Peyer's patch (tissue), 4 donors: ENCODE results near the gene HTT. TPM values are rescaled to one million over a fixed set of nuclear protein-coding genes. Genes with fewer than 3 reads are reported as not detected.
A peak's percentile ranks its signal among the peaks of the same experiment; 100 is the strongest.

Experiments
- DNase-seq, 3 donors: peaks; one replicate each; pipeline ENCODE4 v3.0.0-alpha.2; 2017 to 2019
- H3K27ac ChIP-seq, 4 donors: fragments of 200-600 bp; sonication (generic); one replicate each; pipeline ENCODE4 v1.5.1; 2016 to 2019
- H3K27me3 ChIP-seq, 2 donors: fragments of 200-600 bp; sonication (generic); one replicate each; pipeline ENCODE4 v1.5.1; 2019
- H3K36me3 ChIP-seq, 3 donors: fragments of 200-600 bp; sonication (generic); one replicate each; pipeline ENCODE4 v1.5.1; 2016 to 2019
- H3K4me1 ChIP-seq, 4 donors: fragments of 200-600 bp; sonication (generic); one replicate each; pipeline ENCODE4 v1.5.1; 2016 to 2019
- H3K4me3 ChIP-seq, 4 donors: fragments of 200-600 bp; sonication (generic); 1 replicate in 3 of 4; 2 replicates in 1 of 4; pipeline ENCODE4 v1.5.1; 2016 to 2019; ENCODE audit warnings: mild to moderate bottlenecking in 1 of 4
- H3K9me3 ChIP-seq, 4 donors: fragments of 200-600 bp; sonication (generic); one replicate each; pipeline ENCODE4 v1.5.1; 2016 to 2019; ENCODE audit warnings: mild to moderate bottlenecking in 1 of 4
- CTCF ChIP-seq, 6 experiments: fragments of 450-650 bp in 4 of 6; fragments of 200-600 bp in 2 of 6; sonication (generic) in 1 of 6; IDR thresholded peaks; one replicate each; pipeline ENCODE4 v1.5.1; 2017 to 2019; ENCODE audit warnings: antibody characterized with exemption in 6 of 6, mild to moderate bottlenecking in 3 of 6, moderate library complexity in 1 of 6
- POLR2A ChIP-seq, 2 donors: fragments of 450-650 bp; IDR thresholded peaks; one replicate each; pipeline ENCODE4 v1.5.1; 2017; ENCODE audit warnings: antibody characterized with exemption in 2 of 2, mild to moderate bottlenecking in 2 of 2, moderate library complexity in 2 of 2
- total RNA-seq, 4 donors: library from RNA; depleted of rRNA; stranded (reverse); fragments of >200 nt; gene quantifications; one replicate each; pipeline ENCODE4 v1.1.0, GENCODE V29; 2016

Gene HTT
- total RNA-seq, 4 donors from 2014 or later, result 62.3 to 133 (median 113) TPM

DNA sequence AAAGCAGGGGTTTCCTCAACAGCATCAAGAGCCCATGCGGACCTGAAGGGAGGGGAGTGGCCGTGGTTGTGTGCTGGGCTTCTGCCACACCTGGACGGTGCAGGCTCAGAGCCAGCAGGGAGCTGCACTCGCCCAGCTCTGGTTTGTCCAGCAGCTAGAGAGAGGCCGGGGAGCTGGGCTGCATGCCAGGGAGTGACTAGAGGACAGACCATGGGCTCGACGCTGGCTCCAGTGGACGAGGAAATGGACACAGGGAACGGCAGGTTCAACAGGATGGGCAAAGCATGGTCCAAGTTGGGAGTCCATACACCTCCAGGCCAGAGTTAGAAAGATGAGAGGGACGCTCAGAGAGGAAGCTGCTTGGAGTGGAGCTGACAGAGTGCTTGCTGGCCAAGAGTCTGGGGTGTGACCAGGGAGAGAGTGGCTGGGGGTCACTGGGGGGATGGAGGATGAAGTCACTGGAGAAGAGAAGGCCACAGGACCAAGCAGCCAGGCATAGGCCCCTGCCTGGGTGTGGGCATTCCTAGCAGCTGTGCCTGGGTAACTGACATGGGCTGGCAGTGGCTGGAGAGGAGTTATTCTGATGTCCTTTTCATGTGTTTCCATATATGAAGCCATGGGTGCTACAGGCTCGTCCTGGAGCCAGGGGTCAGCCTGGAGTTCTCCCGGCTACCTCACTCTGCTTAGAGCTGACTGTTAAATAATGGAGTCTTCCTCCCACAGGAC is 43.0 kb upstream of the HTT start:
- H3K36me3 ChIP-seq, result no peaks in the 10 kb centered on the region
- no peaks in the 10 kb centered on the region for H3K4me1 ChIP-seq
- no peak overlapping the region for H3K27ac ChIP-seq
- no peak for DNase-seq
- TF ChIP-seq POLR2A (IDR thresholded peaks at IDR 0.05), result no peak
- no peak for TF ChIP-seq CTCF (IDR thresholded peaks at IDR 0.05)
- no peak overlapping the region for H3K4me3 ChIP-seq
- no peaks in the 10 kb centered on the region for H3K9me3 ChIP-seq
- H3K27me3 ChIP-seq, result no peaks in the 10 kb centered on the region

GRCh38 chr4:3034231-3034630 is 40.2 kb upstream of the HTT start:
- DNase-seq, result no peak
- Histone ChIP-seq H3K27ac (no peak overlapping the region), H3K9me3 (no peaks in the 10 kb centered on the region), H3K4me3 (no peak overlapping the region), H3K36me3 (no peaks in the 10 kb centered on the region), H3K27me3 (no peaks in the 10 kb centered on the region), H3K4me1 (peaks cover 0 to 17% (median 3%) of the 10 kb centered on the region in 4 donors)
- TF ChIP-seq POLR2A (IDR thresholded peaks at IDR 0.05) (no peak), CTCF (IDR thresholded peaks at IDR 0.05) (no peak)

GRCh38 chr4:3035249-3035648 is 39.2 kb upstream of the HTT start:
- TF ChIP-seq POLR2A (IDR thresholded peaks at IDR 0.05), result no peak
- no peak for TF ChIP-seq CTCF (IDR thresholded peaks at IDR 0.05)
- no peak for DNase-seq
- Histone ChIP-seq H3K4me3 (no peak overlapping the region), H3K36me3 (no peaks in the 10 kb centered on the region), H3K9me3 (no peaks in the 10 kb centered on the region), H3K4me1 (peaks cover 0 to 17% (median 3%) of the 10 kb centered on the region in 4 donors), H3K27ac (no peak overlapping the region), H3K27me3 (no peaks in the 10 kb centered on the region)

DNA sequence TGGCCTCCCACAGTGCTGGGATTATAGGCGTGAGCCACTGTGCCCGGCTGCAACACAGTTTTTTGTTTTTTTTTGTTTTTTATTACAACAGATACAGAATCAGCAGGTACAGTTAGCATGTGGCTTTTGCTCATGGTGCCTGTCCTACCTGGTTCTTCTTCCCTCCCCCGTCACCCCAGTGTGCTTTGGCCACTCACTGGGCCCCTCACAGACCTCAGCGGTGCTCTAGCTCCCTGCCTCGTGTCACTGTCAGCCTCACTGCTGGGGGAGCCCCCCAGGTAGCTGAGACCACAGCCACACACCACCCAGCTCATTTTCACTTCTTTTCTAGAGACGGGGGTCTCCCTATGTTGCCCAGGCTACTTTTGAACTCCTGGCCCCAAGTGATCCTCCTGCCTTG is 38.8 kb upstream of the HTT start:
- H3K4me1 ChIP-seq, result peaks cover 0 to 20% (median 3%) of the 10 kb centered on the region in 4 donors
- H3K4me3 ChIP-seq, result no peak overlapping the region
- no peak for TF ChIP-seq POLR2A (IDR thresholded peaks at IDR 0.05)
- no peak for TF ChIP-seq CTCF (IDR thresholded peaks at IDR 0.05)
- no peaks in the 10 kb centered on the region for H3K9me3 ChIP-seq
- no peak for DNase-seq
- H3K27me3 ChIP-seq, result no peaks in the 10 kb centered on the region
- no peak overlapping the region for H3K27ac ChIP-seq
- no peaks in the 10 kb centered on the region for H3K36me3 ChIP-seq

- H3K27ac ChIP-seq, result no peak overlapping the region
- H3K27me3 ChIP-seq, result no peaks in the 10 kb centered on the region
- H3K9me3 ChIP-seq, result no peaks in the 10 kb centered on the region
- no peaks in the 10 kb centered on the region for H3K36me3 ChIP-seq
- TF ChIP-seq CTCF (IDR thresholded peaks at IDR 0.05), result no peak
- no peak for TF ChIP-seq POLR2A (IDR thresholded peaks at IDR 0.05)
- peak in 1 of 3 donors; percentile 48 for DNase-seq
- H3K4me3 ChIP-seq, result no peak overlapping the region
- H3K4me1 ChIP-seq, result peaks cover 0 to 27% (median 5%) of the 10 kb centered on the region in 4 donors
These were observed 38.1 kb upstream of the HTT start for GRCh38 chr4:3036131-3036952.
